ENCODE measurements around the gene IL1R2.

DNA sequence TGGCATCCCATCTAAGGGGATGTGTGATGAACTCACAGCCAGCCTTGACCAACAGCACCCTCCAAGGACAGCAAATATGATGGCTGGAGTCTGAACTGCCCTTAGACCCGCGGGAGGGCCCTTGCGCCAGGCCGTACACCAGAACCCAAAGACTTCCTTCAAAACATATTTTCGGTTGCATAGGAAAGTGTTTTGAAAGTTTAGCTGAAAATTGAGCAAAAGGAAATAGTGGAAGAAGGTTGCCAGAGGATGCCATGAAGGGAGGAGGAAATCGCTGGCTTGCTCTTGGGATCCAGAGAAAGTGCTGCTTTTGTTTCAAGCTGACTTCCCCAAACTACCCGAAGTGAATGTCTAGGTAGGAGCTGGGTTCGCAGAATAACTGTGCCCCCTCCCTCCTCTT lies 61.3 kb downstream of the IL1R2 start:
- TF ChIP-seq ZNF512 (CRISPR knock-in tag; IDR thresholded peaks at IDR 0.05; ENCODE audit: borderline replicate concordance), result no peak
- TF ChIP-seq FOXP1 (CRISPR knock-in tag; IDR thresholded peaks at IDR 0.05; ENCODE audit: borderline replicate concordance), result no peak
- TF ChIP-seq, protein P1, sequence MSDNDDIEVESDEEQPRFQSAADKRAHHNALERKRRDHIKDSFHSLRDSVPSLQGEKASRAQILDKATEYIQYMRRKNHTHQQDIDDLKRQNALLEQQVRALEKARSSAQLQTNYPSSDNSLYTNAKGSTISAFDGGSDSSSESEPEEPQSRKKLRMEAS (CRISPR knock-in tag; IDR thresholded peaks at IDR 0.05), result no peak
- TF ChIP-seq, protein P2, sequence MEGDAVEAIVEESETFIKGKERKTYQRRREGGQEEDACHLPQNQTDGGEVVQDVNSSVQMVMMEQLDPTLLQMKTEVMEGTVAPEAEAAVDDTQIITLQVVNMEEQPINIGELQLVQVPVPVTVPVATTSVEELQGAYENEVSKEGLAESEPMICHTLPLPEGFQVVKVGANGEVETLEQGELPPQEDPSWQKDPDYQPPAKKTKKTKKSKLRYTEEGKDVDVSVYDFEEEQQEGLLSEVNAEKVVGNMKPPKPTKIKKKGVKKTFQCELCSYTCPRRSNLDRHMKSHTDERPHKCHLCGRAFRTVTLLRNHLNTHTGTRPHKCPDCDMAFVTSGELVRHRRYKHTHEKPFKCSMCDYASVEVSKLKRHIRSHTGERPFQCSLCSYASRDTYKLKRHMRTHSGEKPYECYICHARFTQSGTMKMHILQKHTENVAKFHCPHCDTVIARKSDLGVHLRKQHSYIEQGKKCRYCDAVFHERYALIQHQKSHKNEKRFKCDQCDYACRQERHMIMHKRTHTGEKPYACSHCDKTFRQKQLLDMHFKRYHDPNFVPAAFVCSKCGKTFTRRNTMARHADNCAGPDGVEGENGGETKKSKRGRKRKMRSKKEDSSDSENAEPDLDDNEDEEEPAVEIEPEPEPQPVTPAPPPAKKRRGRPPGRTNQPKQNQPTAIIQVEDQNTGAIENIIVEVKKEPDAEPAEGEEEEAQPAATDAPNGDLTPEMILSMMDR (IDR thresholded peaks at IDR 0.05), result no peak
- TF ChIP-seq ETV6 (CRISPR knock-in tag; IDR thresholded peaks at IDR 0.05), result no peak
- TF ChIP-seq HMGA2 (CRISPR knock-in tag; IDR thresholded peaks at IDR 0.05), result no peak
- no peak for TF ChIP-seq FOXJ3 (CRISPR knock-in tag; IDR thresholded peaks at IDR 0.05; ENCODE audit: borderline replicate concordance)
- TF ChIP-seq, protein P3, sequence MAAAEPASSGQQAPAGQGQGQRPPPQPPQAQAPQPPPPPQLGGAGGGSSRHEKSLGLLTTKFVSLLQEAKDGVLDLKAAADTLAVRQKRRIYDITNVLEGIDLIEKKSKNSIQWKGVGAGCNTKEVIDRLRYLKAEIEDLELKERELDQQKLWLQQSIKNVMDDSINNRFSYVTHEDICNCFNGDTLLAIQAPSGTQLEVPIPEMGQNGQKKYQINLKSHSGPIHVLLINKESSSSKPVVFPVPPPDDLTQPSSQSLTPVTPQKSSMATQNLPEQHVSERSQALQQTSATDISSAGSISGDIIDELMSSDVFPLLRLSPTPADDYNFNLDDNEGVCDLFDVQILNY (CRISPR knock-in tag; IDR thresholded peaks at IDR 0.05), result no peak
- TF ChIP-seq NFYB (CRISPR knock-in tag; conservative IDR thresholded peaks at IDR 0.05; ENCODE audit: low read depth), result no peak
- no peak for TF ChIP-seq ELF4 (CRISPR knock-in tag; IDR thresholded peaks at IDR 0.05; ENCODE audit: low read depth)
- no peak for TF ChIP-seq PREB (CRISPR knock-in tag; IDR thresholded peaks at IDR 0.05; ENCODE audit: borderline replicate concordance)
- TF ChIP-seq ZNF219 (CRISPR knock-in tag; IDR thresholded peaks at IDR 0.05; ENCODE audit: borderline replicate concordance), result no peak
- no peak for TF ChIP-seq NFATC4 (CRISPR knock-in tag; IDR thresholded peaks at IDR 0.05)
- TF ChIP-seq ESRRA (CRISPR knock-in tag; IDR thresholded peaks at IDR 0.05; ENCODE audit: borderline replicate concordance), result no peak
